Ovary (tissue), 9 donors: Measurements from ENCODE around the gene IL21R. TPM values are rescaled to one million over a fixed set of nuclear protein-coding genes. Genes with fewer than 3 reads are reported as not detected.
A peak's percentile ranks its signal among the peaks of the same experiment; 100 is the strongest.

Experiments used
- DNase-seq, 5 donors: peaks; one replicate each; pipeline ENCODE4 v3.0.0-alpha.2; 2019 to 2020
- H3K27ac ChIP-seq, 2 donors: fragments of 200-600 bp; one replicate each; pipeline versions ENCODE4 v1.5.1 to v1.8.0; 2019 to 2022
- H3K27me3 ChIP-seq: fragments of 200-600 bp; one replicate; pipeline ENCODE4 v1.8.0; 2022
- H3K36me3 ChIP-seq: fragments of 200-600 bp; sonication (generic); one replicate; pipeline ENCODE4 v1.5.1; 2019
- H3K4me1 ChIP-seq: one replicate; pipeline ENCODE4 v1.8.1; 2013; ENCODE audit warnings: mild to moderate bottlenecking, moderate library complexity; ENCODE audit not compliant: insufficient read depth
- H3K4me3 ChIP-seq: fragments of 200-600 bp; sonication (generic); one replicate; pipeline ENCODE4 v1.5.1; 2017
- H3K9me3 ChIP-seq, 2 donors: fragments of 200-600 bp in 1 of 2; sonication (generic) in 1 of 2; one replicate each; pipeline versions ENCODE4 v1.5.1 to v1.8.1; 2013 to 2019; ENCODE audit warnings: mild to moderate bottlenecking in 1 of 2, moderate library complexity in 1 of 2
- CTCF ChIP-seq, 3 donors: fragments of 450-650 bp in 2 of 3; fragments of 200-600 bp in 1 of 3; IDR thresholded peaks; one replicate each; pipeline versions ENCODE4 v1.5.1 to v1.8.0; 2016 to 2022; ENCODE audit warnings: antibody characterized with exemption in 3 of 3, mild to moderate bottlenecking in 1 of 3
- EP300 ChIP-seq: sonication (generic); formaldehyde crosslinking; IDR thresholded peaks from one replicate; pipeline ENCODE4 v1.6.1; 2017; ENCODE audit warnings: antibody characterized with exemption
- POLR2A ChIP-seq: fragments of 450-650 bp; IDR thresholded peaks from one replicate; pipeline ENCODE4 v1.6.1; 2017; ENCODE audit warnings: antibody characterized with exemption, mild to moderate bottlenecking, moderate library complexity
- WGBS, 3 donors: extraction: QIAGEN DNeasy Blood & Tissue Kit in 1 of 3; methylation state at CpG; one replicate each; pipeline versions ENCODE4 v1.1.5 to v1.1.7; 2013 to 2017; 5-methylcytosine and 5-hydroxymethylcytosine counted together
- intact Hi-C, 4 donors: fragments of 100-400 bp; cut with DNase I; formaldehyde crosslinking; loops; one replicate each; pipeline versions ENCODE4 v1.11.0 to v1.15.1; 2022 to 2023
- polyA plus RNA-seq, 2 donors: library from polyadenylated mRNA; stranded (reverse); fragments of 200-250 nt in 1 of 2; fragments of 350-450 nt in 1 of 2; fragmentation: Illumina TruSeq in 1 of 2; extraction: RNeasy Lipid Tissue Mini Kit (QIAGEN cat#74804) in 1 of 2; gene quantifications; one replicate each; pipeline ENCODE4 v1.2.3, GENCODE V29; 2013 to 2014
- total RNA-seq, 7 donors: library from RNA; depleted of rRNA in 2 of 7; stranded (reverse); fragments of >200 nt in 2 of 7; fragmentation: NEBNext Ultra II Directional in 3 of 7; extraction: Animal tissue kit (Norgen Biotek cat#: 25700) in 3 of 7; gene quantifications; one replicate each; pipeline versions ENCODE4 v1.1.0 to v1.2.4, GENCODE V29; 2016 to 2023
- donor health status: DM: no; HTN: no; CAD: no; lungs with moderate emphysema.
- donor health status: DM: no; HTN: no; CAD: no.
- donor health status: Bipolar disorder and iron deficiency.
- donor health status: DM: yes; HTN: yes; CAD: no.
- donor health status: DM: no; HTN: no; CAD: no.
- donor health status: DM: yes; HTN: yes; CAD: no.

IL21R gene
- total and polyA plus RNA-seq, 9 donors = 0.01 to 1.00 (median 0.23) TPM; not detected in 2

DNA sequence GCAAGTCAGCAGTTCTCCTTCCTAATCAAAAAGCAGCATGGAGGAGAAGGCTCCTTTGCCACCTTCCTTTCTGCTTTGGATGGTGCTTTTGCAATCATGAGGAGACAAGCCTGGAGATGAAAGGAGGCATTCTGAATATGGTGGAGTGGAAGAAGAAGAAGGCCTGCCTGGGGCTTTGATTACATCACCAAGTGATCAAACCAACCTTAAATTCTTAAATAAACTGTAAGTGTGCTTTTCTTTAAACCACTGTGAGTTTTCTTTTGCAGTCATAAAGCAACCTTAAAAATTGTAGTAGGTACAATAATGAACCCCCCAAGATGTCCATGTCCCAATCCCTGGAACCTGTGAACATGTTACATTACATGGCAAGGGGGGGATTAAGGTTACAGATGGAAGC is 31.7 kb upstream of the IL21R start:
- Histone ChIP-seq H3K4me3 (no peak overlapping the region), H3K27me3 (no peaks in the 10 kb centered on the region), H3K9me3 (no peaks in the 10 kb centered on the region), H3K4me1 (peaks cover 5% of the 10 kb centered on the region), H3K36me3 (no peaks in the 10 kb centered on the region), H3K27ac (no peak overlapping the region)
- no peak for DNase-seq
- TF ChIP-seq CTCF (IDR thresholded peaks at IDR 0.05) (no peak), POLR2A (no peak), EP300 (no peak)
- intact Hi-C loops = loop anchor here in 2 of 4 donors (5.0 to 10.0 kb wide), 2 partner anchors 193 to 196 kb away; no protein-coding TSS in a partner anchor

GRCh38 chr16:27373312-27373711 is 28.7 kb upstream of the IL21R start:
- no peak overlapping the region for H3K4me3 ChIP-seq
- DNase-seq = no peak
- peaks cover 1% of the 10 kb centered on the region for H3K4me1 ChIP-seq
- no peaks in the 10 kb centered on the region for H3K36me3 ChIP-seq
- H3K27me3 ChIP-seq = no peaks in the 10 kb centered on the region
- 88 to 90% (median 90%) methylated on average over 3 of the region's 3 CpGs for WGBS, 3 donors
- no peaks in the 10 kb centered on the region for H3K9me3 ChIP-seq
- intact Hi-C loops = loop anchor here in 2 of 4 donors (5.0 to 10.0 kb wide), 2 partner anchors 196 to 199 kb away; no protein-coding TSS in a partner anchor
- no peak overlapping the region for H3K27ac ChIP-seq
- TF ChIP-seq POLR2A (no peak), CTCF (IDR thresholded peaks at IDR 0.05) (no peak), EP300 (no peak)

GRCh38 chr16:27374221-27374803 is 27.7 kb upstream of the IL21R start:
- Histone ChIP-seq H3K4me1 (peaks cover 1% of the 10 kb centered on the region), H3K27ac (no peak overlapping the region), H3K27me3 (no peaks in the 10 kb centered on the region), H3K9me3 (no peaks in the 10 kb centered on the region), H3K4me3 (no peak overlapping the region), H3K36me3 (no peaks in the 10 kb centered on the region)
- no peak for DNase-seq
- WGBS, 3 donors = 72 to 79% (median 72%) methylated on average over 8 of the region's 8 CpGs
- intact Hi-C loops = loop anchor here in 2 of 4 donors (5.0 to 10.0 kb wide), 2 partner anchors 197 to 200 kb away; no protein-coding TSS in a partner anchor
- TF ChIP-seq CTCF (IDR thresholded peaks at IDR 0.05) = no peak
- TF ChIP-seq POLR2A = no peak
- TF ChIP-seq EP300 = no peak

GRCh38 chr16:27374804-27375425 is 27.1 kb upstream of the IL21R start:
- intact Hi-C loops = loop anchor here in 2 of 4 donors (5.0 to 10.0 kb wide), 2 partner anchors 198 to 200 kb away; no protein-coding TSS in a partner anchor
- no peaks in the 10 kb centered on the region for H3K9me3 ChIP-seq
- 16 to 21% (median 17%) methylated on average over 9 of the region's 9 CpGs for WGBS, 3 donors
- no peaks in the 10 kb centered on the region for H3K27me3 ChIP-seq
- no peak overlapping the region for H3K4me3 ChIP-seq
- H3K4me1 ChIP-seq = peaks cover 1% of the 10 kb centered on the region
- no peaks in the 10 kb centered on the region for H3K36me3 ChIP-seq
- peak in 1 of 3 donors; percentile 26 for TF ChIP-seq CTCF (IDR thresholded peaks at IDR 0.05)
- no peak for TF ChIP-seq EP300
- no peak for TF ChIP-seq POLR2A
- no peak overlapping the region for H3K27ac ChIP-seq
- DNase-seq = peak in 4 of 5 donors; percentile 40 to 52 (median 50)
